CD8-positive, alpha-beta memory T cell (primary cell): Measurements from ENCODE around the gene TOMM7. TPM values are rescaled to one million over a fixed set of nuclear protein-coding genes. Genes with fewer than 3 reads are reported as not detected.

Experiments
- CTCF ChIA-PET: fragments of 350-600 bp; sonication (Branson Sonifier 250); formaldehyde crosslinking; loops from one replicate; lab custom pipeline; 2021; ENCODE audit warnings: antibody characterized with exemption; lab: Charles Lee
- POLR2A ChIA-PET: fragments of 350-600 bp; sonication (Branson Sonifier 250); formaldehyde crosslinking; loops from one replicate; lab custom pipeline; 2021; ENCODE audit warnings: antibody characterized with exemption; lab: Charles Lee
- DNase-seq, 5 donors: peaks; one replicate each; pipeline versions ENCODE4 v3.0.0 to v3.0.0-alpha.2; 2020 to 2022; ENCODE audit warnings: mixed read lengths in 1 of 5
- H3K27ac ChIP-seq: one replicate; pipeline ENCODE4 v1.7.0; 2013; ENCODE audit warnings: low read depth, mild to moderate bottlenecking, low read length, moderate library complexity
- H3K27me3 ChIP-seq: 2 replicates; pipeline ENCODE4 v1.7.0; 2013; ENCODE audit warnings: low read length, mild to moderate bottlenecking; ENCODE audit not compliant: insufficient read depth, poor library complexity, severe bottlenecking
- H3K36me3 ChIP-seq: 2 replicates; pipeline ENCODE4 v1.7.0; 2013; ENCODE audit warnings: mild to moderate bottlenecking, low read length, moderate library complexity; ENCODE audit not compliant: insufficient read depth
- H3K4me1 ChIP-seq: 2 replicates; pipeline ENCODE4 v1.7.0; 2013; ENCODE audit warnings: mild to moderate bottlenecking, low read length, moderate library complexity; ENCODE audit not compliant: insufficient read depth
- H3K4me3 ChIP-seq: 2 replicates; pipeline ENCODE4 v1.7.0; 2013; ENCODE audit warnings: mild to moderate bottlenecking, low read length
- H3K9me3 ChIP-seq: 2 replicates; pipeline ENCODE4 v1.7.0; 2013; ENCODE audit warnings: mild to moderate bottlenecking, low read length
- H3K27ac Mint-ChIP-seq, 8 donors: one replicate each; pipeline ENCODE4 v1.8.0; 2020 to 2021; ENCODE audit warnings: mixed read lengths in 8 of 8, mild to moderate bottlenecking in 6 of 8, inconsistent platforms in 3 of 8, moderate library complexity in 3 of 8
- H3K27me3 Mint-ChIP-seq, 2 donors: one replicate each; pipeline ENCODE4 v1.8.0; 2020 to 2021; ENCODE audit warnings: mixed read lengths in 2 of 2, mild to moderate bottlenecking in 1 of 2, moderate library complexity in 1 of 2
- H3K36me3 Mint-ChIP-seq, 3 donors: one replicate each; pipeline ENCODE4 v1.8.0; 2020 to 2021; ENCODE audit warnings: mixed read lengths in 3 of 3, inconsistent platforms in 1 of 3, mild to moderate bottlenecking in 1 of 3
- H3K4me1 Mint-ChIP-seq, 3 donors: one replicate each; pipeline ENCODE4 v1.8.0; 2020 to 2021; ENCODE audit warnings: mixed read lengths in 3 of 3, inconsistent platforms in 1 of 3, mild to moderate bottlenecking in 1 of 3
- H3K4me3 Mint-ChIP-seq, 7 donors: one replicate each; pipeline ENCODE4 v1.8.0; 2020 to 2021; ENCODE audit warnings: mixed read lengths in 7 of 7, mild to moderate bottlenecking in 6 of 7, moderate library complexity in 4 of 7, inconsistent platforms in 2 of 7
- H3K9me3 Mint-ChIP-seq, 5 donors: one replicate each; pipeline ENCODE4 v1.8.0; 2020 to 2022; ENCODE audit warnings: mixed read lengths in 5 of 5, mild to moderate bottlenecking in 3 of 5, moderate library complexity in 2 of 5, inconsistent platforms in 1 of 5
- polyA plus RNA-seq: library from polyadenylated mRNA; unstranded; fragments of 300-500 nt; fragmentation: Illumina TruSeq; gene quantifications from one replicate; pipeline ENCODE4 v1.2.3, GENCODE V29; 2021
- total RNA-seq, 2 experiments: library from RNA; stranded (reverse); gene quantifications; one replicate each; pipeline ENCODE4 v1.2.3, GENCODE V29; 2021

The TOMM7 gene
- total RNA-seq: 100 to 1,000 TPM; 299 to 318 TPM
- polyA plus RNA-seq: 409 TPM

DNA sequence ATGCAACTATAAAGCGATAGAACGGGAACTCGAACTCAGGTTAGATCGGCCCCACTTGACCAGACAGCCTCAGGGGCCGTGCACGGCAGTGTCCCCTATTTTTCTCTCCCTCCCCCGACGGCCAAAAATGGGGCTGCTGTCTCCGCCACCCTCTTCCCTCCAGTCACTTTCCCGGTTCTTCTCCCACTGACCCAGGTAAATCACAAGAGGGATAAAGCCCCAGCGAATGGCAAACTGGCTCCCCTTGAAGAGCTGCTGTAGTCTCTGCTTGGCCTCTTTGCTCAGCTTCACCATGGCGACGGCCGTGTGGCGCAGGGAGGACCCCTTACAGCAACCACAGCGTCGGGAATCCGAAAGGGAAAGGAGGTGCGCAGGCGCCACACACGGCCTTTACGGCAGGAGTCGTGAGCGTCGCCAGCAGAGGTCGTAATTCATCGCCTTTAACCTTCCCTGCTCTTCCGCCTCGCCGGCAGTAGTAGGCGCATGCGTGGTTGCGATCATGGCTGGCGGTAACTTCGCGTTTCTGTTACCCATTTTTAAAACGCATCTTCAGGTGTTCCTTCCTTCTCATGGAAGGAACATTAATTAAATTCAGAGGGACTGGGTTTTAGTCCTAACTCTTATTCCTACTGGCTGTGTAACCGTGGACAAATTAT lies at the start of gene TOMM7:
TOMM7 (minus strand) TSS at position 364 of the 656 bp plus-strand sequence; CDS start at position 294, 70 bp downstream.
- Histone ChIP-seq H3K4me3 (peak within 1 kb of the TSS; percentile 70), H3K36me3 (no peaks in the 10 kb centered on the region), H3K27me3 (no peaks in the 10 kb centered on the region), H3K4me1 (peaks cover 28% of the 10 kb centered on the region), H3K9me3 (no peaks in the 10 kb centered on the region), H3K27ac (peak within 1 kb of the TSS; percentile 89)
- H3K4me1 Mint-ChIP-seq: peaks cover 32 to 51% (median 40%) of the 10 kb centered on the region in 3 donors
- ChIA-PET CTCF (interaction anchor here (1.8 kb wide), 1 partner anchor 34 kb away, joined by 5 read pairs; no protein-coding TSS in a partner anchor), POLR2A (interaction anchor here (0.8 to 1.6 kb wide), 2 partner anchors 32 to 283 kb away, joined by 3 to 7 read pairs; partner anchors contain the start of gene KLHL7)
- peaks cover 3 to 24% (median 3%) of the 10 kb centered on the region in 3 donors for H3K36me3 Mint-ChIP-seq
- H3K9me3 Mint-ChIP-seq: peaks cover 0 to 2% (median 0%) of the 10 kb centered on the region in 5 donors
- peak; percentile 82 to 94 (median 90) for DNase-seq
- H3K27me3 Mint-ChIP-seq: peaks cover 4 to 31% of the 10 kb centered on the region in 2 donors
- H3K4me3 Mint-ChIP-seq: peak within 1 kb of the TSS; percentile 91 to 100 (median 100)
- H3K27ac Mint-ChIP-seq: peak within 1 kb of the TSS; percentile 85 to 100 (median 99)

DNA sequence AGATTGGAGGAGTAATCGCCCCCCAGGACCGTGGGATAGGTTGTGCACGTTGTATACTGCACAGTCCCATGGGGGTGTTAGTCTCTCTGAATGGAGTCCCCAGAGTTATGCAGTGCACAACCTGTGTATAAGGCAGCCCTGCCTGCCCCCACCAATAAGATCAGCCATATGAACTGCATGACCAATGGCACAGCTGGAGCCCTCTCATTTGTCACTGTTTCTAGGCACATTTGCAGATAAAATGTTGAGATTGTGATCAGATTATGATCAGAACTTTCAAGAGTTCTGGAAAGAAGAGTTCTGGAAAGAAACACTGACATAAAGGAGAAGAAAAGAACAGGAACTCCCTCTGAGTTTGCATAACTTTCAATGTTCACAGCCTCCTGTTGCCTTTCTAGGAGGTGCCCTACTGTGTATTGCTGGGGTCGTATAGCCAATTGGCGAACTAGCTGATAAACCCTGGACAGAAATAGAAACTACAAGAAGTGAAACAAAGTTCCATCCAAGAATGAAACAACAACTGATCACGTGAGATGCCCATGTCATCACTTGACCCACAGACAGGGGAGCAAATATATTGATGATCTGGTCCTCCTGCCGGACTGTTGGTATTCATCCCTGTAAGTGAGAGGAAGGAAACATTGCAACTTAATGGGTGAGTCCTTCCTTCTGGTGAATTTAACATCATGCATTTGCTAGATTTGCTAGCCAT lies 49.6 kb upstream of the TOMM7 start:
- Histone ChIP-seq H3K27me3 (no peaks in the 10 kb centered on the region), H3K27ac (no peak overlapping the region), H3K9me3 (no peaks in the 10 kb centered on the region), H3K36me3 (no peaks in the 10 kb centered on the region), H3K4me3 (no peak overlapping the region), H3K4me1 (no peaks in the 10 kb centered on the region)
- ChIA-PET POLR2A (no interaction called here), CTCF (no interaction called here)
- peak overlapping the region in 1 of 8 donors; percentile 47 for H3K27ac Mint-ChIP-seq
- H3K36me3 Mint-ChIP-seq: peaks cover 9 to 10% (median 10%) of the 10 kb centered on the region in 3 donors
- H3K4me1 Mint-ChIP-seq: peaks cover 0 to 1% (median 0%) of the 10 kb centered on the region in 3 donors
- no peaks in the 10 kb centered on the region for H3K9me3 Mint-ChIP-seq
- no peak overlapping the region for H3K4me3 Mint-ChIP-seq
- no peaks in the 10 kb centered on the region for H3K27me3 Mint-ChIP-seq
- no peak for DNase-seq

DNA sequence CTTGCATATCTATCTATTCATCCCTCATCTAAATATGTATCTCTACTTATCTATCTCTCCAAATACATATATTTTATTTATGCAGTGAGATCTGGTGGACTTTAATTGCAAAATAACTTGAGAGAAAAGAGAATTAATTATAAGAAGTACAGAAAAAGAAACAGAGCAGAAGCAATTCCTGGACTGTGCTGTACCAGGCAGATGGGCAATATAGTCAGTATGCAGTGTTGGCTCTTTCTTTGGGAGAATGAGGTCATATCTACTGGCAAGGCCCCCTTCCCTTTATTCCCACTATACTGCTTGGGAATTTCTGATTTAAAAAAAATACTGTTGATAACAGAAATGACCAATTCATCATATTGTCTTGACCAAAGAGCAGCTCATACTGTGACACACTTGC lies 49.0 kb upstream of the TOMM7 start:
- H3K4me1 ChIP-seq: no peaks in the 10 kb centered on the region
- no peaks in the 10 kb centered on the region for H3K27me3 ChIP-seq
- H3K27me3 Mint-ChIP-seq: no peaks in the 10 kb centered on the region
- no peaks in the 10 kb centered on the region for H3K9me3 ChIP-seq
- peaks cover 9 to 10% (median 10%) of the 10 kb centered on the region in 3 donors for H3K36me3 Mint-ChIP-seq
- no peak overlapping the region for H3K27ac ChIP-seq
- H3K4me3 Mint-ChIP-seq: no peak overlapping the region
- no peaks in the 10 kb centered on the region for H3K36me3 ChIP-seq
- H3K27ac Mint-ChIP-seq: peak overlapping the region in 1 of 8 donors; percentile 47
- ChIA-PET POLR2A (no interaction called here), CTCF (no interaction called here)
- H3K4me3 ChIP-seq: no peak overlapping the region
- no peaks in the 10 kb centered on the region for H3K9me3 Mint-ChIP-seq
- H3K4me1 Mint-ChIP-seq: peaks cover 0 to 1% (median 0%) of the 10 kb centered on the region in 3 donors
- no peak for DNase-seq

- H3K27me3 Mint-ChIP-seq: no peaks in the 10 kb centered on the region
- no peak overlapping the region for H3K4me3 Mint-ChIP-seq
- Histone ChIP-seq H3K9me3 (no peaks in the 10 kb centered on the region), H3K4me1 (no peaks in the 10 kb centered on the region), H3K36me3 (no peaks in the 10 kb centered on the region), H3K4me3 (no peak overlapping the region), H3K27ac (no peak overlapping the region), H3K27me3 (no peaks in the 10 kb centered on the region)
- no peak for DNase-seq
- peaks cover 0 to 4% (median 4%) of the 10 kb centered on the region in 3 donors for H3K4me1 Mint-ChIP-seq
- POLR2A ChIA-PET: no interaction called here
- CTCF ChIA-PET: no interaction called here
- no peaks in the 10 kb centered on the region for H3K9me3 Mint-ChIP-seq
- H3K27ac Mint-ChIP-seq: no peak overlapping the region
- H3K36me3 Mint-ChIP-seq: peaks cover 10 to 20% (median 10%) of the 10 kb centered on the region in 3 donors
Measured at GRCh38 chr7:22868509-22868908, 45.9 kb upstream of the TOMM7 start.

DNA sequence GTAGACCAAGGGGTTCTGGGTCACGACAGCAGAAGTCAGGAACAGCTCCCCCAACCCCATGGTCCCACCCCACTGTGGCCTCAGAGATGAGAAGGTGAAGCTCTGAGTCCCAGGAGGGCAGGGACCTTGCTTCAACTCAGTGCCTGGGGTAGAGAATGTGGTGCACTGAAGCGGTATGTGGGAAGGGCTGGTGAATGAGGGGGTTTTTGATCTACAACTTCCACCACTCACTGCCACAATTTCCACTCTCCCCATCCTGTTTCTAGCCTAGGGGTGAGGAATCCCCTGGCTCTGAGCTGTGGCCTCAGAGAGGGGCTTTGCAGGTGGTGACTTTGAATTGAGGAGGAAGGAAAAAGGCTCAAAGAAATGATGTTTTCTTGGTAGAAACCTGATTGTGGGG lies 44.9 kb upstream of the TOMM7 start:
- CTCF ChIA-PET: interaction anchor here (1.5 kb wide), 1 partner anchor 12 kb away, joined by 7 read pairs; no protein-coding TSS in a partner anchor
- Mint-ChIP-seq H3K4me1 (peaks cover 0 to 4% (median 4%) of the 10 kb centered on the region in 3 donors), H3K9me3 (no peaks in the 10 kb centered on the region), H3K27me3 (no peaks in the 10 kb centered on the region), H3K27ac (no peak overlapping the region), H3K36me3 (peaks cover 10 to 23% (median 10%) of the 10 kb centered on the region in 3 donors), H3K4me3 (no peak overlapping the region)
- POLR2A ChIA-PET: interaction anchor here (0.6 kb wide), 1 partner anchor 813 kb away, joined by 3 read pairs; no protein-coding TSS in a partner anchor
- no peaks in the 10 kb centered on the region for H3K36me3 ChIP-seq
- no peak overlapping the region for H3K27ac ChIP-seq
- no peaks in the 10 kb centered on the region for H3K9me3 ChIP-seq
- no peak overlapping the region for H3K4me3 ChIP-seq
- DNase-seq: no peak
- H3K4me1 ChIP-seq: no peaks in the 10 kb centered on the region
- H3K27me3 ChIP-seq: no peaks in the 10 kb centered on the region

DNA sequence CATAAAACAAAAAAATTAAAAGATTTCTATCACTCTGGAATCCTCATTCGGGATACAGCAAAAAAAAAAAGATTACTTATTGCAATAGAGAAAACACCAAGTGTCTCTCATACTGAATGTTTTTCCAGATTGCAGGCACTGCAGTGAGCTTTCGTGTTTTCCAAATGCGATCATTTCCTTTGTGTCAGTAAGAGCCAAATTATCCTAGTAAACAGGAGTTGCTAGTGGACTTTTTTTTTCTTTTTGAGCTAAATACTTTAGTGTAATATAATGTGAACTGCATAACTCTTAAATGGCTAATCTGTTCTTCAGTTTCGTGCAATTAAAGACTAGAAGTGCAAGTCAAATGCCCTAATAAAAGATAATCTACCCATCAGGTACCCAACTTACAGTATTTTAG lies 44.4 kb upstream of the TOMM7 start:
- CTCF ChIA-PET: interaction anchor here (1.5 kb wide), 1 partner anchor 11 kb away, joined by 7 read pairs; no protein-coding TSS in a partner anchor

GRCh38 chr7:22865602-22865960 lies 42.9 kb upstream of the TOMM7 start:
- no peaks in the 10 kb centered on the region for H3K27me3 Mint-ChIP-seq
- H3K4me3 ChIP-seq: no peak overlapping the region
- H3K4me3 Mint-ChIP-seq: no peak overlapping the region
- H3K27ac Mint-ChIP-seq: no peak overlapping the region
- peaks cover 0 to 8% (median 4%) of the 10 kb centered on the region in 3 donors for H3K4me1 Mint-ChIP-seq
- DNase-seq: no peak
- no peaks in the 10 kb centered on the region for H3K36me3 ChIP-seq
- POLR2A ChIA-PET: no interaction called here
- CTCF ChIA-PET: no interaction called here
- H3K27me3 ChIP-seq: no peaks in the 10 kb centered on the region
- H3K4me1 ChIP-seq: no peaks in the 10 kb centered on the region
- H3K36me3 Mint-ChIP-seq: peaks cover 10 to 29% (median 10%) of the 10 kb centered on the region in 3 donors
- no peak overlapping the region for H3K27ac ChIP-seq
- no peaks in the 10 kb centered on the region for H3K9me3 Mint-ChIP-seq
- H3K9me3 ChIP-seq: no peaks in the 10 kb centered on the region

More for the DNA sequence above, 44.4 kb upstream of the TOMM7 start:
- H3K36me3 Mint-ChIP-seq: peaks cover 10 to 23% (median 10%) of the 10 kb centered on the region in 3 donors
- no peak overlapping the region for H3K27ac ChIP-seq
- no peaks in the 10 kb centered on the region for H3K9me3 ChIP-seq
- no peak overlapping the region for H3K4me3 Mint-ChIP-seq
- H3K9me3 Mint-ChIP-seq: no peaks in the 10 kb centered on the region
- H3K27me3 Mint-ChIP-seq: no peaks in the 10 kb centered on the region
- H3K4me3 ChIP-seq: no peak overlapping the region
- H3K36me3 ChIP-seq: no peaks in the 10 kb centered on the region
- POLR2A ChIA-PET: interaction anchor here (0.6 kb wide), 1 partner anchor 814 kb away, joined by 3 read pairs; no protein-coding TSS in a partner anchor
- H3K4me1 ChIP-seq: no peaks in the 10 kb centered on the region
- no peak for DNase-seq
- H3K27ac Mint-ChIP-seq: no peak overlapping the region
- no peaks in the 10 kb centered on the region for H3K27me3 ChIP-seq
- H3K4me1 Mint-ChIP-seq: peaks cover 0 to 4% (median 2%) of the 10 kb centered on the region in 3 donors
